ENCODE data around the gene TTC32. TPM values are rescaled to one million over a fixed set of nuclear protein-coding genes. Genes with fewer than 3 reads are reported as not detected.

The TTC32 gene
- total RNA-seq, 4 donors from 2014 or later, result 12.4 to 28.8 (median 13.7) TPM

GRCh38 chr2:19861813-19862212 lies 40.0 kb downstream of the TTC32 start:
- TF ChIP-seq POLR2A (IDR thresholded peaks at IDR 0.05), result no peak
- no peak for TF ChIP-seq CTCF (IDR thresholded peaks at IDR 0.05)
- no peaks in the 10 kb centered on the region for H3K27me3 ChIP-seq
- H3K4me3 ChIP-seq (replicated peaks in 1 of 3), result no peak overlapping the region
- peaks cover 4 to 5% of the 10 kb centered on the region in 2 donors for H3K4me1 ChIP-seq
- no peaks in the 10 kb centered on the region for H3K9me3 ChIP-seq
- no peak for DNase-seq
- intact Hi-C loops (cut with DNase I), result loop anchor here (5.0 to 10.0 kb wide), 3 partner anchors 497 to 1340 kb away; no protein-coding TSS in a partner anchor
- H3K36me3 ChIP-seq, result no peaks in the 10 kb centered on the region
- WGBS, 2 donors, result 51 to 62% methylated on average over 1 of the region's 1 CpG
- H3K27ac ChIP-seq, result no peak overlapping the region

- 80 to 86% methylated on average over 6 of the region's 6 CpGs for WGBS, 2 donors
- intact Hi-C loops (cut with DNase I), result loop anchor here (5.0 to 10.0 kb wide), 3 partner anchors 495 to 1338 kb away; no protein-coding TSS in a partner anchor
- H3K4me3 ChIP-seq (replicated peaks in 1 of 3), result no peak overlapping the region
- no peaks in the 10 kb centered on the region for H3K27me3 ChIP-seq
- H3K4me1 ChIP-seq, result peaks cover 4 to 5% of the 10 kb centered on the region in 2 donors
- DNase-seq, result no peak
- no peaks in the 10 kb centered on the region for H3K9me3 ChIP-seq
- H3K27ac ChIP-seq, result no peak overlapping the region
- TF ChIP-seq POLR2A (IDR thresholded peaks at IDR 0.05), result no peak
- TF ChIP-seq CTCF (IDR thresholded peaks at IDR 0.05), result no peak
- H3K36me3 ChIP-seq, result no peaks in the 10 kb centered on the region
These were observed 41.8 kb downstream of the TTC32 start for GRCh38 chr2:19860022-19860421.

GRCh38 chr2:19859565-19859964 lies 42.2 kb downstream of the TTC32 start:
- Histone ChIP-seq H3K4me3 (replicated peaks in 1 of 3) (no peak overlapping the region), H3K4me1 (peaks cover 4 to 5% of the 10 kb centered on the region in 2 donors), H3K27me3 (no peaks in the 10 kb centered on the region), H3K27ac (no peak overlapping the region), H3K36me3 (no peaks in the 10 kb centered on the region), H3K9me3 (no peaks in the 10 kb centered on the region)
- TF ChIP-seq POLR2A (IDR thresholded peaks at IDR 0.05), result no peak
- no peak for TF ChIP-seq CTCF (IDR thresholded peaks at IDR 0.05)
- DNase-seq, result no peak
- intact Hi-C loops (cut with DNase I), result no loop called here
- 89 to 90% methylated on average over 9 to 11 of the region's 11 CpGs for WGBS, 2 donors

GRCh38 chr2:19857806-19858205 lies 44.0 kb downstream of the TTC32 start:
- intact Hi-C loops (cut with DNase I), result no loop called here
- H3K36me3 ChIP-seq, result no peaks in the 10 kb centered on the region
- H3K27me3 ChIP-seq, result no peaks in the 10 kb centered on the region
- DNase-seq, result no peak
- H3K9me3 ChIP-seq, result no peaks in the 10 kb centered on the region
- no peaks in the 10 kb centered on the region for H3K4me1 ChIP-seq
- TF ChIP-seq CTCF (IDR thresholded peaks at IDR 0.05) (no peak), POLR2A (IDR thresholded peaks at IDR 0.05) (no peak)
- no peak overlapping the region for H3K27ac ChIP-seq
- 93 to 94% methylated on average over 13 to 15 of the region's 15 CpGs for WGBS, 2 donors
- no peak overlapping the region for H3K4me3 ChIP-seq (replicated peaks in 1 of 3)

- DNase-seq, result no peak
- no peak for TF ChIP-seq POLR2A (IDR thresholded peaks at IDR 0.05)
- no peak for TF ChIP-seq CTCF (IDR thresholded peaks at IDR 0.05)
- intact Hi-C loops (cut with DNase I), result no loop called here
- WGBS, 2 donors, result 80 to 83% methylated on average over 7 of the region's 7 CpGs
- Histone ChIP-seq H3K27me3 (no peaks in the 10 kb centered on the region), H3K9me3 (no peaks in the 10 kb centered on the region), H3K36me3 (no peaks in the 10 kb centered on the region), H3K4me1 (no peaks in the 10 kb centered on the region), H3K27ac (no peak overlapping the region), H3K4me3 (replicated peaks in 1 of 3) (no peak overlapping the region)
These were observed 44.7 kb downstream of the TTC32 start for GRCh38 chr2:19857100-19857499.

All from thyroid gland (tissue), 4 donors.